ENCODE measurements around the gene MAN1C1.

DNA sequence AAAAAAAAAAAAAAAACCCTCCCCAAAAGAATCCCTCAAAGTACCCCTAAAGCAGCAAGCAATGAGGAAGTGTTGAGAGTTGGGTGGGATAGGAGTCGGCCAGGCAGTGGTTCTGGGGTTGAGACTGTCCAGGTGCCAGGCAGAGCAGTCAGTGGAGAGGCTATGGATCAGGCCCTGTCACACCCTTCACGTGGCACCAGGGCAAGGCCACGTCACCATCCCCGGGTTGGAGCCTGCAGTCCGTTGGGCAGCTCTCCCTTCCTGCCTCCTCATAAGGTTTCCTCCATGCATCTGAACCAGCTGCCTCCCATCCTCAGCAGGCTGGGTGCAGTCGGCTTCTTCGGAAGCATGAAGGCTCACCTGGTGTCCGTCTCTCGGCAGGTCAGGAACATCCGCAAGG lies 146.9 kb downstream of the MAN1C1 start:
- TF ChIP-seq POLR2A (IDR thresholded peaks at IDR 0.05; ENCODE audit: extremely low read depth, insufficient read length): no peak
- TF ChIP-seq, protein P1, sequence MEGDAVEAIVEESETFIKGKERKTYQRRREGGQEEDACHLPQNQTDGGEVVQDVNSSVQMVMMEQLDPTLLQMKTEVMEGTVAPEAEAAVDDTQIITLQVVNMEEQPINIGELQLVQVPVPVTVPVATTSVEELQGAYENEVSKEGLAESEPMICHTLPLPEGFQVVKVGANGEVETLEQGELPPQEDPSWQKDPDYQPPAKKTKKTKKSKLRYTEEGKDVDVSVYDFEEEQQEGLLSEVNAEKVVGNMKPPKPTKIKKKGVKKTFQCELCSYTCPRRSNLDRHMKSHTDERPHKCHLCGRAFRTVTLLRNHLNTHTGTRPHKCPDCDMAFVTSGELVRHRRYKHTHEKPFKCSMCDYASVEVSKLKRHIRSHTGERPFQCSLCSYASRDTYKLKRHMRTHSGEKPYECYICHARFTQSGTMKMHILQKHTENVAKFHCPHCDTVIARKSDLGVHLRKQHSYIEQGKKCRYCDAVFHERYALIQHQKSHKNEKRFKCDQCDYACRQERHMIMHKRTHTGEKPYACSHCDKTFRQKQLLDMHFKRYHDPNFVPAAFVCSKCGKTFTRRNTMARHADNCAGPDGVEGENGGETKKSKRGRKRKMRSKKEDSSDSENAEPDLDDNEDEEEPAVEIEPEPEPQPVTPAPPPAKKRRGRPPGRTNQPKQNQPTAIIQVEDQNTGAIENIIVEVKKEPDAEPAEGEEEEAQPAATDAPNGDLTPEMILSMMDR (IDR thresholded peaks at IDR 0.05; ENCODE audit: low read depth, low read length): no peak

All from NB4 (cell line).